BE2C (cell line): ENCODE measurements around the gene GNAI2.
"Not testable (repeated sequence)": the region's sequence is repeated elsewhere in the genome, so short reads cannot be mapped to it uniquely, and the experiment has no call there.

Experiments used
- DNase-seq: peaks from one replicate; pipeline ENCODE4 v3.0.0-alpha.2; 2020
- H3K27me3 ChIP-seq: fragments of 250-450 bp; sonication (Bioruptor Pico); 2 replicates; pipeline ENCODE4 v1.5.1; 2020; ENCODE audit warnings: mild to moderate bottlenecking
- H3K36me3 ChIP-seq: fragments of 250-450 bp; sonication (Bioruptor Pico); 2 replicates; pipeline ENCODE4 v1.5.1; 2020; ENCODE audit warnings: mild to moderate bottlenecking
- H3K4me1 ChIP-seq: fragments of 250-450 bp; sonication (Bioruptor Pico); 2 replicates; pipeline ENCODE4 v1.5.1; 2020
- H3K4me3 ChIP-seq: 2 replicates; pipeline ENCODE4 v1.5.1; 2011; ENCODE audit warnings: low read depth, low read length
- H3K9me3 ChIP-seq: fragments of 250-450 bp; sonication (Bioruptor Pico); 2 replicates; pipeline ENCODE4 v1.5.1; 2020
- CTCF ChIP-seq: IDR thresholded peaks from 2 replicates; pipeline ENCODE4 v1.5.1; 2012; ENCODE audit warnings: mild to moderate bottlenecking, low read depth, low read length

The GNAI2 gene

GRCh38 chr3:50210176-50210509 lies 25.9 kb upstream of the GNAI2 start:
- no peak for DNase-seq
- TF ChIP-seq CTCF: no peak
- Histone ChIP-seq H3K9me3 (no peaks in the 10 kb centered on the region), H3K4me1 (no peaks in the 10 kb centered on the region), H3K4me3 (no peak overlapping the region), H3K36me3 (no peaks in the 10 kb centered on the region), H3K27me3 (peaks cover 8% of the 10 kb centered on the region)

DNA sequence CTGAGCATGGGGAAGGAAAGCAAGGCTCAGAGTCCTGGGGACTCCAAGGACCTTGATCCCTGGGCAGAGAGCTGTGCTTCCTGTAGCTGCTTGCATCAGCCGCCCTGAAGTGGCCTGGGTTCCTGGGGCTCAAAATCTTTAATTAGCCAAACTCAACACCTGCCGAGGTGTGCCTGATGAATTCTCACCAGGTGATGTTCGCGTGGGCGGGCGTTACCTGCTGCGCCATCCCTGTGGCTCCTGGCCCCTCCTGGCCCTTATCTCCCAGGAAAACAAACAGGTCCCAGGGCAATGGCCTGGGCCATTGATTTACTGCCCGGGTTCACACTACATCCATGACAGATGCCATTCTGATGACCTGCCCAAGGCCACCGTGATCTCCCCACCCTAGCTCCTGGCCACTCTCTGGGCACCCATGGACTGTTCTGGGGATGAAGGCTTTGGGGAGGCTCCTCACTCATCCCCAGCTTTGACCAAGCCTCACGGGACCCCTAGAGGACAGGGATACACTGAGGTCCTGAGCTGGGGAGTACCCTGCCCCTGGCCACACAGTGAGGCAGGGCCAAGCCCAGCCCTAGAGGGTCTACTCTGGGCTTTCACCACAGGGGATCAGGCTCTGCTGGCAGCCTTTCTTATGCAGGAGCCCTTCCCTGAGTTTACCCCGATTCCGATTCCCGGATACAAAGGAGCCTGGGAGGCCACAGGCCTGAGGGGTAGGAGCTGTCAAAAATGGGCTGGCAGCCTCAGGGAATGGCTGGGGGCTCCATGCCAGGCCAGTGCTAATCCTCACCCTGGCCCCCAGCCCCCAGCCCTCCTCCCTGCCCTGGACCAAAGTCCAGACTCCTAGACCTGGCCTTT lies 25.3 kb upstream of the GNAI2 start:
- no peak for DNase-seq

GRCh38 chr3:50211368-50211717 lies 24.7 kb upstream of the GNAI2 start:
- H3K4me1 ChIP-seq, H3K4me3 ChIP-seq, H3K9me3 ChIP-seq, H3K27me3 ChIP-seq, H3K36me3 ChIP-seq, DNase-seq: not testable (repeated sequence)

More for the DNA sequence above, 25.3 kb upstream of the GNAI2 start:
- H3K4me3 ChIP-seq: no peak overlapping the region
- H3K4me1 ChIP-seq: no peaks in the 10 kb centered on the region
- TF ChIP-seq CTCF: no peak
- H3K36me3 ChIP-seq: no peaks in the 10 kb centered on the region
- H3K9me3 ChIP-seq: no peaks in the 10 kb centered on the region
- peaks cover 3% of the 10 kb centered on the region for H3K27me3 ChIP-seq

- no peak for TF ChIP-seq CTCF
- H3K4me3 ChIP-seq: no peak overlapping the region
- no peaks in the 10 kb centered on the region for H3K9me3 ChIP-seq
- DNase-seq: no peak
- no peaks in the 10 kb centered on the region for H3K36me3 ChIP-seq
- no peaks in the 10 kb centered on the region for H3K4me1 ChIP-seq
- H3K27me3 ChIP-seq: no peaks in the 10 kb centered on the region
Observed at GRCh38 chr3:50211930-50212329, 24.1 kb upstream of the GNAI2 start.

DNA sequence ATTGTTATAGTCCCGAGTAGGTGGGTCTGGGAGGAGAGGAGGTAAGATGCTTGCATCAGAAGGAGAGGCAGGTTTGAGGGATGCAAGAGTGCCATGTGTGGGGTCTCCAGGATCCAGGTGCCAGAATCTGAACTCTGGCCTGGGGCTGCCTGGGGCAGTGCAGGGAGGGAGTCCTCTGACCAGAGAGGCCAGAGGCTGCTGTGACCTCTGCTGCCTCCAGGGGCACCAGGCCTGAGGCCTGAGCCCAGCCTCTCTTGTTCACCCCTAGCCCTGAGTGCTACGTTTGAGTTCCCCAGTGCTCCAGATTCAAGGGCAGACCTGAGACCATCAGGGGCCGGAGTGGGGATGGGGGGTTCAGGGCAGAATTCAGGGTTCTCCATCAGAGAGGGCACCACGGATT lies 23.5 kb upstream of the GNAI2 start:
- Histone ChIP-seq H3K4me3 (no peak overlapping the region), H3K4me1 (no peaks in the 10 kb centered on the region), H3K36me3 (no peaks in the 10 kb centered on the region), H3K27me3 (no peaks in the 10 kb centered on the region), H3K9me3 (no peaks in the 10 kb centered on the region)
- DNase-seq: no peak
- TF ChIP-seq CTCF: no peak

DNA sequence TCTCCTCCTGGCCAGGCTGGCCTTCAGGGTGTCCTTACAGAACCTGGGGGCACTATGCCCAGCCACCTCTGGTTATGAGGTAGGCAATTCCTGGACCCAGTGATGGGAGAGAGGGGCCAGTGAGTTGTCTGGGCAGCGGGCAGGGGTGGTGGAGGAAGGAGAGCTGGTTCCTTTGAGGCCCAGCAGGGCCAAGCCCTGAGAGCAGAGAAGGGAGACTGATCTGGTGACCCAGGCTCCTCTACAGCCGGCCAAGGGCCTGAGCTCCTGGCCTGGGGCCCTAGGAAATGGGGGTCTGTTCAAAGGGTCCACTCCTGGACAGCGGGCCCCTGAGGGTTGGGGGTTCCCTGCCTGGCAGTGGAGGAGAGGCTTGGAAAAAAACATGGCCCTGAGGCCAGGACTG lies 23.0 kb upstream of the GNAI2 start:
- no peak for TF ChIP-seq CTCF
- Histone ChIP-seq H3K36me3 (no peaks in the 10 kb centered on the region), H3K9me3 (no peaks in the 10 kb centered on the region), H3K4me1 (no peaks in the 10 kb centered on the region), H3K4me3 (no peak overlapping the region), H3K27me3 (no peaks in the 10 kb centered on the region)
- DNase-seq: no peak

DNA sequence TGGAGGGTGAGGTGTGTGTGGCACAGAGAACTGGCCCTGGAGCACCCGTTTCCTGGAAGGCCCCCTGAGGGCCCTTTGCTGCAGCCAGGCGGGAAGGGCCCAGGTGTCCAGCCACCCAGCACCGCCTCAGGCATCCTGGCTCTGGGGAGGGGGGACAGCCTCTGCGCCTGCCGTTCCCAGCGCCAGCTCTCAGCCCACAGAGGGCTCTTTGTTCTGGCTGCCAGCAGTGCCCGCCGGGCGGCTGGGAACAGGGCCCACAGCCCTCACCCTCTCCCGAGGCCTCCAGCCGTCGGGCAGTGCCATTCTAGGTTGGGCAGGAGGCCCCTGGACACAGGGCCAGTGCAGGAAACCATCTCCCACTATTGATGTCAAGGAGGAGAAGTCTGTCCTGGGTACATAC lies 22.6 kb upstream of the GNAI2 start:
- H3K36me3 ChIP-seq: no peaks in the 10 kb centered on the region
- no peak overlapping the region for H3K4me3 ChIP-seq
- no peaks in the 10 kb centered on the region for H3K4me1 ChIP-seq
- no peaks in the 10 kb centered on the region for H3K27me3 ChIP-seq
- DNase-seq: no peak
- TF ChIP-seq CTCF: no peak
- H3K9me3 ChIP-seq: no peaks in the 10 kb centered on the region
